ENCODE results near the gene MYDGF. TPM values are rescaled to one million over a fixed set of nuclear protein-coding genes. Genes with fewer than 3 reads are reported as not detected.

The MYDGF gene
- polyA plus RNA-seq, 3 donors = 64.6 to 165 (median 160) TPM

GRCh38 chr19:4654437-4655361 lies 15.4 kb downstream of the MYDGF start:
- intact Hi-C loops (cut with micrococcal nuclease) = no loop called here
- no peaks in the 10 kb centered on the region for H3K9me3 ChIP-seq (replicated peaks in 1 of 2; ENCODE audit: control insufficient read depth in 1 of 2, insufficient read depth in 1 of 2, low read length in 2 of 2)
- H3K4me1 Mint-ChIP-seq = peaks cover 4% of the 10 kb centered on the region
- peaks cover 0 to 2% (median 0%) of the 10 kb centered on the region in 3 donors for H3K27me3 Mint-ChIP-seq (ENCODE audit: low read depth in 3 of 3)
- no peak for TF ChIP-seq CTCF (IDR thresholded peaks at IDR 0.05)
- H3K27me3 ChIP-seq (ENCODE audit: control insufficient read depth in 2 of 2, insufficient read depth in 2 of 2, low read length in 2 of 2) = no peaks in the 10 kb centered on the region
- H2AFZ ChIP-seq (ENCODE audit: insufficient read depth, low read depth, low read length, poor library complexity, severe bottlenecking) = no peak overlapping the region
- no peak overlapping the region for H3K4me3 ChIP-seq (replicated peaks in 1 of 3; ENCODE audit: low read depth in 2 of 3, low read length in 3 of 3)
- 87% methylated on average over 20 of the region's 27 CpGs for WGBS (ENCODE audit: insufficient coverage)
- no peak overlapping the region for H3K4me2 ChIP-seq (replicated peaks; ENCODE audit: extremely low read depth, low read length, poor library complexity, severe bottlenecking)
- no peaks in the 10 kb centered on the region for H3K9me3 Mint-ChIP-seq
- DNase-seq = no peak
- H3K4me1 ChIP-seq (ENCODE audit: control insufficient read depth in 1 of 2, insufficient read depth in 2 of 2, low read length in 2 of 2) = no peaks in the 10 kb centered on the region
- no peak overlapping the region for H3K27ac ChIP-seq (ENCODE audit: low read depth in 1 of 2, low read length in 2 of 2)
- H3K4me3 Mint-ChIP-seq = no peak overlapping the region
- H4K20me1 ChIP-seq (ENCODE audit: insufficient read depth, low read length) = peaks cover 19% of the 10 kb centered on the region
- H3K79me2 ChIP-seq (ENCODE audit: insufficient read depth, low read length) = no peaks in the 10 kb centered on the region
- peaks cover 49 to 72% of the 10 kb centered on the region in 2 donors for H3K36me3 Mint-ChIP-seq
- H3K9ac ChIP-seq (ENCODE audit: insufficient read depth, low read length, poor library complexity, severe bottlenecking) = no peak overlapping the region
- H3K36me3 ChIP-seq (replicated peaks in 1 of 2; ENCODE audit: control insufficient read depth in 1 of 2, insufficient read depth in 2 of 2, low read length in 2 of 2) = peaks cover 56 to 73% of the 10 kb centered on the region in 2 donors
- peak overlapping the region in 6 of 7 donors; percentile 10 to 62 (median 36) for H3K27ac Mint-ChIP-seq

GRCh38 chr19:4653793-4654436 lies 16.2 kb downstream of the MYDGF start:
- WGBS (ENCODE audit: insufficient coverage) = 93% methylated on average over 9 of the region's 13 CpGs

More at GRCh38 chr19:4653793-4654436, 16.2 kb downstream of the MYDGF start:
- peak overlapping the region in 1 of 7 donors; percentile 36 for H3K27ac Mint-ChIP-seq
- Histone ChIP-seq H3K4me1 (ENCODE audit: control insufficient read depth in 1 of 2, insufficient read depth in 2 of 2, low read length in 2 of 2) (no peaks in the 10 kb centered on the region), H2AFZ (ENCODE audit: insufficient read depth, low read depth, low read length, poor library complexity, severe bottlenecking) (no peak overlapping the region), H3K79me2 (ENCODE audit: insufficient read depth, low read length) (no peaks in the 10 kb centered on the region), H3K9me3 (replicated peaks in 1 of 2; ENCODE audit: control insufficient read depth in 1 of 2, insufficient read depth in 1 of 2, low read length in 2 of 2) (no peaks in the 10 kb centered on the region), H3K27me3 (ENCODE audit: control insufficient read depth in 2 of 2, insufficient read depth in 2 of 2, low read length in 2 of 2) (no peaks in the 10 kb centered on the region), H3K4me2 (replicated peaks; ENCODE audit: extremely low read depth, low read length, poor library complexity, severe bottlenecking) (no peak overlapping the region), H3K4me3 (replicated peaks in 1 of 3; ENCODE audit: low read depth in 2 of 3, low read length in 3 of 3) (no peak overlapping the region), H3K9ac (ENCODE audit: insufficient read depth, low read length, poor library complexity, severe bottlenecking) (no peak overlapping the region), H3K36me3 (replicated peaks in 1 of 2; ENCODE audit: control insufficient read depth in 1 of 2, insufficient read depth in 2 of 2, low read length in 2 of 2) (peaks cover 50 to 65% of the 10 kb centered on the region in 2 donors), H4K20me1 (ENCODE audit: insufficient read depth, low read length) (peaks cover 23% of the 10 kb centered on the region), H3K27ac (ENCODE audit: low read depth in 1 of 2, low read length in 2 of 2) (no peak overlapping the region)
- no peak for TF ChIP-seq CTCF (IDR thresholded peaks at IDR 0.05)
- H3K36me3 Mint-ChIP-seq = peaks cover 46 to 72% of the 10 kb centered on the region in 2 donors
- DNase-seq = no peak
- H3K4me3 Mint-ChIP-seq = no peak overlapping the region
- H3K27me3 Mint-ChIP-seq (ENCODE audit: low read depth in 3 of 3) = peaks cover 0 to 2% (median 0%) of the 10 kb centered on the region in 3 donors
- peaks cover 4% of the 10 kb centered on the region for H3K4me1 Mint-ChIP-seq
- H3K9me3 Mint-ChIP-seq = no peaks in the 10 kb centered on the region
- intact Hi-C loops (cut with micrococcal nuclease) = no loop called here
